ENCODE results near the gene GLIS2.

- TF ChIP-seq CTCF (conservative IDR thresholded peaks at IDR 0.05) (no peak), ZFX (IDR thresholded peaks at IDR 0.05) (no peak)
These were observed 4.8 kb downstream of the GLIS2 start for GRCh38 chr16:4320571-4321137.

Data from C4-2B (cell line).